ENCODE data around the gene ANKRD27.
A peak's percentile ranks its signal among the peaks of the same experiment; 100 is the strongest.
"Not testable (repeated sequence)": the region's sequence is repeated elsewhere in the genome, so short reads cannot be mapped to it uniquely, and the experiment has no call there.

Gene ANKRD27

GRCh38 chr19:32662186-32662585 lies 12.8 kb downstream of the ANKRD27 start:
- DNase-seq (ENCODE audit: low read depth), result no peak
- no peak for TF ChIP-seq CTCF (IDR thresholded peaks at IDR 0.05; ENCODE audit: control insufficient read depth, extremely low read depth, insufficient read depth)
- H3K4me3 ChIP-seq (ENCODE audit: low read depth, low read length), result no peak overlapping the region

GRCh38 chr19:32661318-32661717 lies 13.7 kb downstream of the ANKRD27 start:
- TF ChIP-seq CTCF (IDR thresholded peaks at IDR 0.05; ENCODE audit: control insufficient read depth, extremely low read depth, insufficient read depth), result no peak
- H3K4me3 ChIP-seq (ENCODE audit: low read depth, low read length), result no peak overlapping the region
- DNase-seq (ENCODE audit: low read depth), result no peak

- no peak overlapping the region for H3K4me3 ChIP-seq (ENCODE audit: low read depth, low read length)
- no peak for TF ChIP-seq CTCF (IDR thresholded peaks at IDR 0.05; ENCODE audit: control insufficient read depth, extremely low read depth, insufficient read depth)
- no peak for DNase-seq (ENCODE audit: low read depth)
Measured at GRCh38 chr19:32658527-32658926, 16.5 kb downstream of the ANKRD27 start.

- no peak for TF ChIP-seq CTCF (IDR thresholded peaks at IDR 0.05; ENCODE audit: control insufficient read depth, extremely low read depth, insufficient read depth)
- no peak for DNase-seq (ENCODE audit: low read depth)
- no peak overlapping the region for H3K4me3 ChIP-seq (ENCODE audit: low read depth, low read length)
Measured at GRCh38 chr19:32658075-32658474, 16.9 kb downstream of the ANKRD27 start.

- not testable (repeated sequence) for DNase-seq (ENCODE audit: low read depth); H3K4me3 ChIP-seq (ENCODE audit: low read depth, low read length)
Measured at GRCh38 chr19:32656379-32656778, 18.6 kb downstream of the ANKRD27 start.

- TF ChIP-seq CTCF (IDR thresholded peaks at IDR 0.05; ENCODE audit: control insufficient read depth, extremely low read depth, insufficient read depth), result no peak
- H3K4me3 ChIP-seq (ENCODE audit: low read depth, low read length), result no peak overlapping the region
- DNase-seq (ENCODE audit: low read depth), result no peak
Measured at GRCh38 chr19:32653599-32653915, 21.4 kb downstream of the ANKRD27 start.

GRCh38 chr19:32652894-32653598 lies 21.9 kb downstream of the ANKRD27 start:
- no peak for TF ChIP-seq CTCF (IDR thresholded peaks at IDR 0.05; ENCODE audit: control insufficient read depth, extremely low read depth, insufficient read depth)
- DNase-seq (ENCODE audit: low read depth), result peak; percentile 37
- H3K4me3 ChIP-seq (ENCODE audit: low read depth, low read length), result no peak overlapping the region

- not testable (repeated sequence) for H3K4me3 ChIP-seq (ENCODE audit: low read depth, low read length); DNase-seq (ENCODE audit: low read depth)
Measured at GRCh38 chr19:32652331-32652730, 22.6 kb downstream of the ANKRD27 start.

All from LNCaP clone FGC (cell line).